ENCODE data around the gene FER1L5. TPM values are rescaled to one million over a fixed set of nuclear protein-coding genes. Genes with fewer than 3 reads are reported as not detected.

The FER1L5 gene
- total and polyA plus RNA-seq, 2 of the 8 experiments (the other 6 are each of a cell fraction or from before 2014, with no cell fraction given) = 0.23 to 0.88 TPM

DNA sequence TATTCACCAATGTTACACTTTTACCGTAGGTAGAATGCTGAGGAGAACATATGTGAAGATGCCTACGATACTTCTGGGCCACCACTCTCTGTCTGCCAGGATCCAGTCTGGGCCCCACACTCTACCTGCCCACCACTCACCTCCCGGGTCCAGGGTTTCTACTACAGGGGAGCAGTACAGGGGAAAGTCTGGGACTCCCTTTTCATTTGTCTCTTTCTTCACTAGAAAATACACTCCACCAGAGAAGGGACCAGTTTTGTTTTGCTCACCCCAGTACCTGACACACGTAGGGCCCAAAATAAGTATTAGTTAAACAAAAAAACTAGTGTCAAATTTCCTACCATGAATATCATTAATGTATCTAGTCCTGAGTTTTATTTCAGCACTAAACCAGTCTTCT lies 25.6 kb upstream of the FER1L5 start (continued):
- no peak for TF ChIP-seq ZNF274 (IDR thresholded peaks at IDR 0.05; ENCODE audit: borderline replicate concordance, extremely low read depth, low read length)
- no peak for TF ChIP-seq RFX5 (IDR thresholded peaks at IDR 0.05; ENCODE audit: borderline replicate concordance, low read depth, low read length)
- no peak for TF ChIP-seq BCL11A (IDR thresholded peaks at IDR 0.05; ENCODE audit: low read depth in 2 of 2, low read length in 2 of 2)
- TF ChIP-seq TEAD4 (IDR thresholded peaks at IDR 0.05; ENCODE audit: low read depth, low read length) = no peak
- no peak for TF ChIP-seq KDM4A (IDR thresholded peaks at IDR 0.05; ENCODE audit: low read depth, low read length, severe bottlenecking)
- no peak for TF ChIP-seq CEBPB (IDR thresholded peaks at IDR 0.05; ENCODE audit: low read depth, low read length)
- TF ChIP-seq FOSL1 (IDR thresholded peaks at IDR 0.05; ENCODE audit: insufficient read depth, low read depth, low read length) = no peak
